Mammary epithelial cell (primary cell): ENCODE data around the gene PLXNA2.

Experiments
- EZH2 ChIP-seq: IDR thresholded peaks from 2 replicates; pipeline ENCODE4 v1.6.1; 2012; ENCODE audit warnings: low read length, inconsistent platforms, borderline replicate concordance
- TF ChIP-seq, protein P1 (sequence below), 2 donors: IDR thresholded peaks in 1 of 2; conservative IDR thresholded peaks in 1 of 2; 2 replicates each; pipeline ENCODE4 v1.5.1; 2011 to 2012; ENCODE audit warnings: inconsistent platforms in 2 of 2, low read length in 2 of 2, mild to moderate bottlenecking in 2 of 2, control low read depth in 1 of 2, low read depth in 1 of 2; ENCODE audit not compliant: insufficient read depth in 1 of 2; ENCODE audit errors: extremely low read depth in 1 of 2

DNA sequence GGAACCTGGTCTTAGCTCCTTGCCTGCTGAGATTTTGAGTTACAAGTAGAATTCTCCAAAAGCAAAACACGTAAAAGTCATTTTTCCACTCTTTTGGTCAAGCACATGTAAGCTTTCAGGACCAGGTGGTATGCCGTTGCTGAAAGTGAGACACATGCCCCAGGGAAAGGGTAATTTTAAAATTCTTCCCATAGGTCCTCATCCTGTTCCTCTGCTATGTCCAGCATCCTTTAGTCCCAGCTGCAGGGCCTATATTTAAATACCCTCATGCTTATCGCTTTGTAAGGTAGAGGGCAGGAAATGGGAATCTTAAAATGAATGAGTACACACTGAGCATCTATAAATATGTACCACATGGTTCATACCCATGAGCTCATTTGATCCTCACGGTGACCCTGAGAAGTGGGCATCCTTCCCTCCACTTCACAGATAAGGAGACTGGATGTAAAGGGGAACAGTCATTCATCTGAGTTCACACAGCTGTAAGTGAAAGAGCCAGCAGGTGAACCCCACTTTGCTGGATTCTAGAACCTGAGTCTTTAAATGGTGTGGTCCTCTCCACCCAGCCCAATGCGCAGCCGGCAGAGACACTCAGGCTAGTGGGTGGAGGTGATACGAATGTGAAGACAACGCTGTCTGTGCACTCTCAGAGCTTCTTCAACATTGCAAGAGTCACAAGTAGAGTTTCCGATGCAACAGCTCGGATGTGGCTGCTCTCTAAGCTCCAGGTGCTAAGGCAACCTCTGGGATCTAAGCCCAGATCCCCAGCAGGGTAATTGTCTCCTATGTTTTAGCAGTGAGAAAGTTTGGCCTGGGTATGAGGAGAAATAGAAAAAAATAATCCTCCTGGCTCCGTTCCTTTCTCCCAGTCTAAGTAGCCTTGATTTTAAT is 163.5 kb downstream of the PLXNA2 start:
- TF ChIP-seq, protein P1, sequence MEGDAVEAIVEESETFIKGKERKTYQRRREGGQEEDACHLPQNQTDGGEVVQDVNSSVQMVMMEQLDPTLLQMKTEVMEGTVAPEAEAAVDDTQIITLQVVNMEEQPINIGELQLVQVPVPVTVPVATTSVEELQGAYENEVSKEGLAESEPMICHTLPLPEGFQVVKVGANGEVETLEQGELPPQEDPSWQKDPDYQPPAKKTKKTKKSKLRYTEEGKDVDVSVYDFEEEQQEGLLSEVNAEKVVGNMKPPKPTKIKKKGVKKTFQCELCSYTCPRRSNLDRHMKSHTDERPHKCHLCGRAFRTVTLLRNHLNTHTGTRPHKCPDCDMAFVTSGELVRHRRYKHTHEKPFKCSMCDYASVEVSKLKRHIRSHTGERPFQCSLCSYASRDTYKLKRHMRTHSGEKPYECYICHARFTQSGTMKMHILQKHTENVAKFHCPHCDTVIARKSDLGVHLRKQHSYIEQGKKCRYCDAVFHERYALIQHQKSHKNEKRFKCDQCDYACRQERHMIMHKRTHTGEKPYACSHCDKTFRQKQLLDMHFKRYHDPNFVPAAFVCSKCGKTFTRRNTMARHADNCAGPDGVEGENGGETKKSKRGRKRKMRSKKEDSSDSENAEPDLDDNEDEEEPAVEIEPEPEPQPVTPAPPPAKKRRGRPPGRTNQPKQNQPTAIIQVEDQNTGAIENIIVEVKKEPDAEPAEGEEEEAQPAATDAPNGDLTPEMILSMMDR (conservative IDR thresholded peaks at IDR 0.05 in 1 of 2, IDR thresholded peaks at IDR 0.05 in 1 of 2; ENCODE audit: extremely low read depth in 1 of 2, insufficient read depth in 1 of 2, low read depth in 1 of 2, low read length in 2 of 2): no peak
- TF ChIP-seq EZH2: no peak
